Activated CD4-positive, alpha-beta T cell treated with anti-CD3 and anti-CD28 coated beads for 4 hours (primary cell): Measurements from ENCODE around the gene EPHA2.

Experiments used
- DNase-seq, 2 donors: peaks; one replicate each; pipeline ENCODE4 v3.0.0-alpha.2; 2020

Gene EPHA2

GRCh38 chr1:16088996-16089395, 66.9 kb downstream of the EPHA2 start:
- no peak for DNase-seq

GRCh38 chr1:16088351-16088911, 67.4 kb downstream of the EPHA2 start:
- DNase-seq, result no peak

- DNase-seq, result no peak
Observed at GRCh38 chr1:16087733-16088132, 68.1 kb downstream of the EPHA2 start.

- no peak for DNase-seq
Observed at GRCh38 chr1:16085522-16085921, 70.3 kb downstream of the EPHA2 start.

GRCh38 chr1:16083486-16083885, 72.4 kb downstream of the EPHA2 start:
- DNase-seq, result no peak

- peak; percentile 51 to 61 for DNase-seq
Observed at GRCh38 chr1:16082283-16083038, 73.4 kb downstream of the EPHA2 start.

- no peak for DNase-seq
Observed at GRCh38 chr1:16081636-16082035, 74.2 kb downstream of the EPHA2 start.

GRCh38 chr1:16080422-16081150, 75.3 kb downstream of the EPHA2 start:
- no peak for DNase-seq

- DNase-seq, result peak; percentile 67 to 73
Observed at GRCh38 chr1:16078925-16079656, 76.8 kb downstream of the EPHA2 start.

- DNase-seq, result no peak
Observed at GRCh38 chr1:16077406-16078245, 78.2 kb downstream of the EPHA2 start.

- DNase-seq, result no peak
Observed at GRCh38 chr1:16076865-16077238, 79.0 kb downstream of the EPHA2 start.

GRCh38 chr1:16076031-16076864, 79.6 kb downstream of the EPHA2 start:
- DNase-seq, result no peak

GRCh38 chr1:16075337-16076030, 80.4 kb downstream of the EPHA2 start:
- DNase-seq, result no peak
